K562 (cell line): ENCODE data around the gene RAB6B. TPM values are rescaled to one million over a fixed set of nuclear protein-coding genes. Genes with fewer than 3 reads are reported as not detected.

ENCODE experiments used
- ATF1 ChIP-seq, 2 experiments: fragments of 450-650 bp in 1 of 2; IDR thresholded peaks; 2 replicates each; pipeline ENCODE4 v1.6.1; 2016; ENCODE audit warnings: missing compliant biosample characterization in 1 of 2, missing genetic modification characterization in 1 of 2
- E2F1 ChIP-seq: sonication (generic); formaldehyde crosslinking; IDR thresholded peaks from 2 replicates; pipeline ENCODE4 v1.8.1; 2023; ENCODE audit warnings: mild to moderate bottlenecking, missing genetic modification reagents, moderate library complexity
- GATAD2A ChIP-seq: fragments of 450-650 bp; IDR thresholded peaks from 2 replicates; pipeline ENCODE4 v1.6.1; 2017
- KDM4B ChIP-seq, 2 experiments: fragments of 450-650 bp in 1 of 2; sonication (generic) in 1 of 2; IDR thresholded peaks; 2 replicates each; pipeline ENCODE4 v1.6.1; 2016 to 2017; ENCODE audit warnings: borderline replicate concordance in 2 of 2, antibody characterized with exemption in 1 of 2, low read depth in 1 of 2, mild to moderate bottlenecking in 1 of 2
- MTA2 ChIP-seq: fragments of 450-650 bp; IDR thresholded peaks from 2 replicates; pipeline ENCODE4 v1.6.1; 2016; ENCODE audit warnings: low read depth
- NCOA1 ChIP-seq: fragments of 450-650 bp; IDR thresholded peaks from 2 replicates; pipeline ENCODE4 v1.6.1; 2016; ENCODE audit warnings: low read depth
- OTX1 ChIP-seq: fragments of 450-650 bp; formaldehyde crosslinking; IDR thresholded peaks from 2 replicates; pipeline ENCODE4 v1.4.0; 2022; ENCODE audit warnings: mild to moderate bottlenecking
- SAFB ChIP-seq: fragments of 200-400 bp; formaldehyde crosslinking; IDR thresholded peaks from 2 replicates; pipeline ENCODE4 v1.6.1; 2017; ENCODE audit warnings: low read depth, low read length, borderline replicate concordance
- SMARCE1 ChIP-seq: fragments of 450-650 bp; IDR thresholded peaks from 2 replicates; pipeline ENCODE4 v1.7.1; 2016; ENCODE audit warnings: mild to moderate bottlenecking
- TBL1XR1 ChIP-seq, 2 experiments: IDR thresholded peaks; 2 replicates each; pipeline ENCODE4 v1.6.1; 2012; ENCODE audit warnings: improper control_type of control experiment in 2 of 2, low read length in 2 of 2, mild to moderate bottlenecking in 1 of 2
- TRIM28 ChIP-seq: fragments of 450-650 bp; IDR thresholded peaks from 2 replicates; pipeline ENCODE4 v1.6.1; 2017
- ZNF124 ChIP-seq: sonication (generic); formaldehyde crosslinking; IDR thresholded peaks from 2 replicates; pipeline ENCODE4 v1.8.1; 2022; ENCODE audit warnings: missing genetic modification reagents
- ZNF175 ChIP-seq: fragments of 200-800 bp; sonication (Bioruptor generic); IDR thresholded peaks from 2 replicates; pipeline ENCODE4 v1.6.1; 2016; ENCODE audit warnings: low read depth, mild to moderate bottlenecking, missing genetic modification characterization, missing compliant biosample characterization
- ZNF318 ChIP-seq, 2 experiments: fragments of 450-650 bp; IDR thresholded peaks; 2 replicates each; pipeline ENCODE4 v1.6.1; 2016; ENCODE audit warnings: mild to moderate bottlenecking in 2 of 2, borderline replicate concordance in 1 of 2, low read depth in 1 of 2, moderate library complexity in 1 of 2
- polyA plus RNA-seq, 8 experiments: library from polyadenylated mRNA; depleted of rRNA in 4 of 8; stranded (reverse) in 5 of 8; unstranded in 3 of 8; fragments of >200 nt; fragmentation: Nextera tagmentation in 2 of 8; fragmentation: Illumina TruSeq in 1 of 8; extraction: Ambion mirVana in 2 of 8; extraction: Trizol in 1 of 8; gene quantifications; 2 replicates each; pipeline versions ENCODE4 v1.2.1 to v1.2.3, GENCODE V29; 2011 to 2014; ENCODE audit warnings: inconsistent platforms in 1 of 8, missing spikeins in 1 of 8
- total RNA-seq, 7 experiments: library from RNA; depleted of rRNA in 6 of 7; stranded (reverse); fragments of >200 nt in 6 of 7; fragmentation: Illumina TruSeq in 2 of 7; extraction: Trizol in 2 of 7; gene quantifications; 2 replicates each; pipeline versions ENCODE4 v1.2.1 to v1.2.3, GENCODE V29; 2011 to 2021; ENCODE audit warnings: low replicate concordance in 1 of 7
- TF ChIP-seq, protein P1 (sequence below): sonication (generic); formaldehyde crosslinking; IDR thresholded peaks from 2 replicates; pipeline ENCODE4 v1.4.0; 2020; ENCODE audit warnings: mild to moderate bottlenecking, missing genetic modification reagents

Gene RAB6B
- total and polyA plus RNA-seq, 9 of the 15 experiments (the other 6 are each of a cell fraction or from before 2014, with no cell fraction given) = 0.60 to 18.1 (median 1.5) TPM

GRCh38 chr3:133851266-133851906 lies 44.3 kb downstream of the RAB6B start (continued):
- TF ChIP-seq ZNF318 (IDR thresholded peaks at IDR 0.05; ENCODE audit: borderline replicate concordance in 1 of 2, low read depth in 1 of 2) (peak in 1 of 2 experiments; percentile 69; a peak in 2 of 4 replicates), TBL1XR1 (IDR thresholded peaks at IDR 0.05; ENCODE audit: low read length in 2 of 2) (peak in 1 of 2 experiments; percentile 29; a peak in 1 of 4 replicates), SMARCE1 (peak; percentile 93), TRIM28 (no peak; the same call in 1 of the 2 replicates), ZNF175 (peak; percentile 53; the same call in 1 of the 2 replicates), ZNF124 (no peak), E2F1 (CRISPR knock-in tag) (no peak), ATF1 (CRISPR knock-in tag; IDR thresholded peaks at IDR 0.05) (no peak), ATF1 (tag; IDR thresholded peaks at IDR 0.05) (peak; percentile 70; the same call in 1 of the 2 replicates), MTA2 (peak; percentile 91), OTX1 (CRISPR knock-in tag) (0 out of 2 replicates have a peak, but pooled peaks have one; percentile 82), NCOA1 (peak; percentile 86), GATAD2A (peak; percentile 97), KDM4B (IDR thresholded peaks at IDR 0.05; ENCODE audit: borderline replicate concordance in 2 of 2, low read depth in 1 of 2) (0 out of 4 replicates have a peak, but pooled peaks of 1 of the 2 experiments have one; percentile 55), SAFB (no peak)
- TF ChIP-seq, protein P1, sequence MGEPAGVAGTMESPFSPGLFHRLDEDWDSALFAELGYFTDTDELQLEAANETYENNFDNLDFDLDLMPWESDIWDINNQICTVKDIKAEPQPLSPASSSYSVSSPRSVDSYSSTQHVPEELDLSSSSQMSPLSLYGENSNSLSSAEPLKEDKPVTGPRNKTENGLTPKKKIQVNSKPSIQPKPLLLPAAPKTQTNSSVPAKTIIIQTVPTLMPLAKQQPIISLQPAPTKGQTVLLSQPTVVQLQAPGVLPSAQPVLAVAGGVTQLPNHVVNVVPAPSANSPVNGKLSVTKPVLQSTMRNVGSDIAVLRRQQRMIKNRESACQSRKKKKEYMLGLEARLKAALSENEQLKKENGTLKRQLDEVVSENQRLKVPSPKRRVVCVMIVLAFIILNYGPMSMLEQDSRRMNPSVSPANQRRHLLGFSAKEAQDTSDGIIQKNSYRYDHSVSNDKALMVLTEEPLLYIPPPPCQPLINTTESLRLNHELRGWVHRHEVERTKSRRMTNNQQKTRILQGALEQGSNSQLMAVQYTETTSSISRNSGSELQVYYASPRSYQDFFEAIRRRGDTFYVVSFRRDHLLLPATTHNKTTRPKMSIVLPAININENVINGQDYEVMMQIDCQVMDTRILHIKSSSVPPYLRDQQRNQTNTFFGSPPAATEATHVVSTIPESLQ (CRISPR knock-in tag) = no peak
